Measurements from ENCODE around the gene LRRC14B. TPM values are rescaled to one million over a fixed set of nuclear protein-coding genes. Genes with fewer than 3 reads are reported as not detected.
A peak's percentile ranks its signal among the peaks of the same experiment; 100 is the strongest.

The LRRC14B gene
- total RNA-seq, 1 experiment from 2014 or later: 0.82 TPM

- POLR2A ChIA-PET: no interaction called here
- TF ChIP-seq TCF7L2 (IDR thresholded peaks at IDR 0.05; ENCODE audit: low read depth, low read length) (no peak), CTCF (IDR thresholded peaks at IDR 0.05) (no peak), SIN3A (IDR thresholded peaks at IDR 0.05; ENCODE audit: borderline replicate concordance, insufficient read depth, low read depth, low read length) (no peak), POLR2AphosphoS5 (IDR thresholded peaks at IDR 0.05; ENCODE audit: low read depth, low read length) (no peak), REST (IDR thresholded peaks at IDR 0.05; ENCODE audit: insufficient read depth in 1 of 2, low read depth in 2 of 2, low read length in 1 of 2) (no peak)
- no TSS peak for BruUV-seq (replicated peaks)
- Histone ChIP-seq H3K36me3 (ENCODE audit: control insufficient read depth, insufficient read depth, low read length) (no peaks in the 10 kb centered on the region), H3K9me3 (ENCODE audit: control insufficient read depth, insufficient read depth, low read depth, low read length) (no peaks in the 10 kb centered on the region), H3K4me1 (ENCODE audit: control insufficient read depth, insufficient read depth, low read length) (peaks cover 9% of the 10 kb centered on the region; the same call in 1 of the 2 replicates), H3K4me3 (ENCODE audit: low read depth in 2 of 2, low read length in 2 of 2) (no peak overlapping the region), H3K27ac (ENCODE audit: low read length) (no peak overlapping the region), H3K27me3 (ENCODE audit: control insufficient read depth, insufficient read depth, low read length) (no peaks in the 10 kb centered on the region)
- intact Hi-C loops (cut with micrococcal nuclease; ENCODE audit: unreplicated experiment): no loop called here
- 0 out of 2 replicates have a peak, but pooled peaks have one; percentile 27 for ATAC-seq
- in situ Hi-C loops (cut with HindIII; ENCODE audit: low pct_unique_long_range_greater_than_20kb, low sequenced_read_pairs): no loop called here
- DNase-seq (ENCODE audit: low read depth, low spot score): no peak
- CTCF ChIA-PET: no interaction called here
Measured at GRCh38 chr5:166441-167372, 24.6 kb upstream of the LRRC14B start.

GRCh38 chr5:167511-167910 is 23.8 kb upstream of the LRRC14B start:
- CTCF ChIA-PET: no interaction called here
- no peaks in the 10 kb centered on the region for H3K27me3 ChIP-seq (ENCODE audit: control insufficient read depth, insufficient read depth, low read length)
- no TSS peak for BruUV-seq (replicated peaks)
- no peak overlapping the region for H3K4me3 ChIP-seq (ENCODE audit: low read depth in 2 of 2, low read length in 2 of 2)
- POLR2A ChIA-PET: no interaction called here
- no peaks in the 10 kb centered on the region for H3K9me3 ChIP-seq (ENCODE audit: control insufficient read depth, insufficient read depth, low read depth, low read length)
- in situ Hi-C loops (cut with HindIII; ENCODE audit: low pct_unique_long_range_greater_than_20kb, low sequenced_read_pairs) (no loop called here), intact Hi-C loops (cut with micrococcal nuclease; ENCODE audit: unreplicated experiment) (no loop called here)
- ATAC-seq (0 out of 2 replicates have a peak, but pooled peaks have one; percentile 11), DNase-seq (ENCODE audit: low read depth, low spot score) (no peak)
- H3K27ac ChIP-seq (ENCODE audit: low read length): no peak overlapping the region
- no peak for TF ChIP-seq POLR2AphosphoS5 (IDR thresholded peaks at IDR 0.05; ENCODE audit: low read depth, low read length)
- no peak for TF ChIP-seq SIN3A (IDR thresholded peaks at IDR 0.05; ENCODE audit: borderline replicate concordance, insufficient read depth, low read depth, low read length)
- no peak for TF ChIP-seq REST (IDR thresholded peaks at IDR 0.05; ENCODE audit: insufficient read depth in 1 of 2, low read depth in 2 of 2, low read length in 1 of 2)
- no peak for TF ChIP-seq CTCF (IDR thresholded peaks at IDR 0.05)
- no peak for TF ChIP-seq TCF7L2 (IDR thresholded peaks at IDR 0.05; ENCODE audit: low read depth, low read length)
- peaks cover 9% of the 10 kb centered on the region; the same call in 1 of the 2 replicates for H3K4me1 ChIP-seq (ENCODE audit: control insufficient read depth, insufficient read depth, low read length)
- H3K36me3 ChIP-seq (ENCODE audit: control insufficient read depth, insufficient read depth, low read length): no peaks in the 10 kb centered on the region
